HG02759 (cell line): Measurements from ENCODE around the gene UQCRQ.
A peak's percentile ranks its signal among the peaks of the same experiment; 100 is the strongest.
"Not testable (repeated sequence)": the region's sequence is repeated elsewhere in the genome, so short reads cannot be mapped to it uniquely, and the experiment has no call there.

Experiments
- ATAC-seq: cut with Tn5 transposase; IDR thresholded peaks from one replicate; pipeline ENCODE4 v1.9.1; 2021; ENCODE audit warnings: mild to moderate bottlenecking, moderate library complexity; ENCODE audit not compliant: unreplicated experiment

The UQCRQ gene

DNA sequence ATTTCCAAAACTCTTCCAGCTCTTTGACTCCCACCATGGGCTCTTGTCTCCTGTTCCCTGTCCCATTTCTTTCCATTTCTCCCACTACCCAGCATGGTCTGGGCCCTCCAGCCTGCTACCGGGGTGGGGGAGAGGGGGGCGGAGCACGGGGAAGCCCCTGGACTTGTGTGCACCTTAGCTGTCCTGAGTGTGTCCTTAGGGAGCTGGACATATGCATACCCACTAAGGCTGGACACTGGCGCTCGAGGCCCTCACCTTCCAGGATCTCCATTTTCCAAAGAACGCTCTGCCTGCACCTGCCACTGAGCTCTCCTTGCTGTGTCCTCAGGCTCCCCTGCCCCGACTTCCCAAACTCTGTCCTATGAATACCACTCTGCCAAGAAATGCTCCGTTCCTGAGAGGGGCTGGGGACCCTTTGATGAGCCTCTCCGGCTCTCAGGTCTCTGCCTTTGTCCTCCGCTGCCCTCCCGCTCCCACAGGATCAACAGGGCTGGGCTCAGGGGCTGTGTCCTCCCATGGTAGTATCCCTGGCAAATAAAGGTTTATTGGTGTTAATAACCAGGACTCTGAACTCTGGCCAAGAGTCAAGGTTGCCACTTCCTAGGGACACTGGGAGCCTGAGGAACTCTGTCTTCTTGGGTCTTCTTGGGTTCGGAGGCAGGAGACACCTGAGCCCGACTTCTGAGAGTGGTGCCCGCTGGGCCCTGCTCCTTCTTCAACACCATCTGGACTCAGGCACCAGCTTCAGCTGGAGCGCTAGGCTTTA, 35.2 kb upstream of the UQCRQ start:
- no peak for ATAC-seq

GRCh38 chr5:132832612-132833011, 33.8 kb upstream of the UQCRQ start:
- no peak for ATAC-seq

GRCh38 chr5:132834057-132834456, 32.4 kb upstream of the UQCRQ start:
- ATAC-seq = no peak

- no peak for ATAC-seq
These were observed 29.6 kb upstream of the UQCRQ start for GRCh38 chr5:132836852-132837251.

- no peak for ATAC-seq
These were observed 28.6 kb upstream of the UQCRQ start for GRCh38 chr5:132837868-132838267.

DNA sequence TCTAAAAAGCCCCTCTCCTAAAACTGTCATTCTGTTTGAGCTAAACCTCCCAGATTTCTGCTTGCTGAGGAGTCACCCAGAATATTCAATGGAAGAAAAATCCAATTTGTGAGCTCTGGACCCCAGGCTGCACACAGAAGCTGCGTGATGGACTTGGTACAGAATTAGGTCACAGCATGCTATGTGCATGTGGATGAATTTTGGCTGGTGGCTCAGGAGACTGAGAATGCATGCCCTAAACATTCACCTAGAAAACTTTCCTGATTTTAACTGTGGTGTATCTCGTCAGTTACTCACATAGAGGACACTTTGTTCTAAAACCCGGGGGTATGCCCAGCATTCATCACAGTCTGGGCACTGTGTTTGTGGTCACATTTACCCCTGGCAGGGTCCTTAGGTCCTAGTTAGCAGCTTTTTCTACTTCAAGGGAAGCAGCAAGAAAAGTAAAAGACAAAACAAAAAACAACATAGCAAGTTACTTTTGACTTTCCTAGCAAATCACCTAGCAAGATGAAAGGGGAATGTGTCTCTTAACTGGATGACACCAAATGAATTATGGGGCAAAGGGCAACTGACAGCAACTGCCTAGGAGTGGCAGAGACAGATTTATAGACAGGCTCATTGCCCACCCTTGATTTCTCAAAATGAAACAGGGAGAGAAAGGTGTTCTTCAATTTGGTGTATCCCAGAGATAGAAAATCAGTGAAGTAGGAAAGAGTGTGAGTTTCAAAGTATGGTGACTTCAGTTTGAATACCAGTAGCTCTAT, 27.7 kb upstream of the UQCRQ start:
- ATAC-seq = no peak

GRCh38 chr5:132839426-132840301, 26.8 kb upstream of the UQCRQ start:
- ATAC-seq = no peak

GRCh38 chr5:132840313-132840712, 26.1 kb upstream of the UQCRQ start:
- no peak for ATAC-seq

DNA sequence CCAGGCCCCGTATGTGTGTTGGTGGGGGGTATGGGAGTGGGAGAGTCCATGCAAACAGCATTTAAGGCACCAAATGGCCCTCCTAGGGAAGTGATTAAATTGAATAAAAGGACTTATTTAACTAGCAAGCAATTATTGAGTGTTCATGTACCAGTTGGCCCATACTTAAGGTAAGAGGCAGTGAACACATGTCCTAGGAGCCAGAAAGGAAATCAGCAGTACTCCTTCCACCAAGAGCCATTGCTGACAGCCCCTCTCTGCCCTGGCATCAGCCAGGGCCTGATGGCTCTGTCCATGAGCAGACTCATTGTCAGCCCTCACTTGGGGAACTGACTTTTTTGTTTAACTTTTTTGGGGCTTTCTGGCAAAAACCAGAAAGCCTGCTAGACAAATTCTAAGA, 25.5 kb upstream of the UQCRQ start:
- ATAC-seq = no peak

GRCh38 chr5:132841305-132841704, 25.1 kb upstream of the UQCRQ start:
- no peak for ATAC-seq

GRCh38 chr5:132848270-132848669, 18.2 kb upstream of the UQCRQ start:
- ATAC-seq = no peak

DNA sequence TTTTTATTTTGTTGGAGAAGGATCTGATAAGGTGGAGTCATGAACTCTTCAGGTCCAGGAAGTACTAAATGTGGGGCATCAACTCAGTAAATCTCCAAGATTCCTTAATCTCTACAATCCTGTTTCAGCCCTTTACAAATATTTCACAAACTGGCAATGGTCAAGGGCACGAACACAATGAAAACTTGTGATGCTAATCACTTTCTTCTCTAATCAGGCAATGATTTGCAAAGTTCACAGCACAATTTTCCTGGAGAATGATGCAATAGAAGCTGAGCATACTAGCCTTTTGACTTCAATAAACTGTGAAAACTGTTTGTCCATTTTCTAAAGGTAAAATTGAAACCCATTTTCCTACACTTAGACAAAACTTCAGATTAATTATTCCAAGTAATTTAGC, 17.1 kb upstream of the UQCRQ start:
- no peak for ATAC-seq

DNA sequence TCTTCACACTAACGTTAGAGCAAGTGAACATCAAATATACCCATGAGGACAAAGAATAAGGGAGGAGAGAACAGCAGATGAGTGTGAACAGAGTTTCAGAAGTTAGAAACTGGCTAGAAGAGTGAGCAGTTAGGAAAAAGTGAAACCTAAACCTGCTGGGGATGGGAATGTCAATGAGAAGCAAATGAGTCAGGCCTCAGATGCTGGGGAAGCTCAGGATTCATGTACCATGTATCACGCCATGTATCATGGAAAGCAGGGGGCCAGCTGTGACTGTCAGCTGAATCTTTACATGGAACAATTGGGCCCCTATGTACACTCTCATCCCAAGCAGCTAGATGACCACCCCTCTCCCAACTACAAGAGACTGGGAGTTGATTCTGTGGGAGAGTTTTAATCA, 16.4 kb upstream of the UQCRQ start:
- ATAC-seq = no peak

DNA sequence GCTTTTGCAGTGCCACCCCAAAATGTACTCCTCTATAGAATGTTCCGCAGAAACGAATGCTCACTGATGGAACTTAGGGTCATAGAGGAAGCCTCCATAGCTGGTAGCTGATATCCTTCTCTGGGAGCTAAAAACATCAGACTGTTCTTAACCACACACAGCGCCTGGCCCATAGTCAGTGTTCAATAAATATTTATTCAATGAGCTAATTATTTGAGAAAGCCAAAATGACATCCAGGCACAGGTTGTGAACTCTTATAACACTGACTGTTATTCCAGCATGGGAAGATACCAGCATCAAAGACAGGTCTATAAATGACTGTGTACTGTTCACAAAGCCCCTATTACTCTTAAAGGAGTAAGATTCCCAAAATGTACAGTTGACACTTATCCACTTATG, 13.1 kb upstream of the UQCRQ start:
- no peak for ATAC-seq

- ATAC-seq = no peak
These were observed 12.7 kb upstream of the UQCRQ start for GRCh38 chr5:132853790-132854189.

DNA sequence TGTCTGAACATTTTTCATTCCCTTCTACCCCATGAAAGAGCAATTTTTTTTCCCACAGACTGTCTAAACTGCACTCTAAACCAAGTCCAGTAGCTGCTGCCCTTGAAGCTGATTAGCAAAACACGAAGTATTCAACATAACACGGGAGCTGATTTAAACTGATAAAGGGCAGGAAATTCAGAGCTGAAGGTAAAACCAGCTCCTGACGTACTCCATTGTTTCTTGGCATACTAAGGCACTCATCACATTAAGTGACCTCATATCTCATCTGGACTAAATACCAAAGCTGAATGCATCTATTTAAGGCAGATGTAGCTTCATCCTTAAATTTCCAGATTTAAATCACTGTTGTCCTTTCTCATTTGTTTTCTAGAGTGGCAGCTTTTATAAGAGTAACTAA, 12.1 kb upstream of the UQCRQ start:
- no peak for ATAC-seq

DNA sequence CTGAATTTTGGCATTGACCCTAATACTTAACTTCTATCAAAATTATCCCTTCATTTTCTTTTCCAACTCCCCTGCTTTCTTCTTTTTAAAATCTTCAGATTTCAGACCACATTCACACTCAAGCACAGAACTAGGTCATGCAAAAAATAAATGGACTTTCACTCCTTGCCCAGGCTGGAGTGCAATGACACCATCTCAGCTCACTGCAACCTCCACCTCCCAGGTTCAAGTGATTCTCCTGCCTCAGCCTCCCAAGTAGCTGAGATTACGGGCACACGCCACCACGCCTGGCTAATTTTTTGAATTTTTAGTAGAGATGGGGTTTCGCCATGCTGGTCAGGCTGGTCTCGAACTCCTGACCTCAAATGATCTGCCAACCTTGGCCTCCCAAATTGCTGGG, 11.4 kb upstream of the UQCRQ start:
- not testable (repeated sequence) for ATAC-seq

DNA sequence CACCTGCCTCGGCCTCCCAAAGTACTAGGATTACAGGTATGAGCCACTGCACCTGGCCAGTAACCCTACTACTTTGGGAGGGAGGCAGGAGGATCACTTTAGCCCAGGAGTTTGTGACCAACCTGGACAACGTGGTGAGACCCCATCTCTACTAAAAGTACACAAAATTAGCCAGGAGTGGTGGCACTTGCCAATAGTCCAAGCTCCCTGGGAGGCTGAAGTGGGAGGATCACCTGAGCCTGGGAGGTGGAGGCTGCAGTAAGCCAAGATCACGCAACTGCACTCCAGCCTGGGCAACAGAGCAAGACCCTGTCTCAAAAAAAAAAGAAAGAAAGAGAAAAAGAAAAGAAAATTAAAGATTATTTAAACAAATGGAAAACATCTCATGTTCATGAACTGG, 10.4 kb upstream of the UQCRQ start:
- no peak for ATAC-seq

GRCh38 chr5:132859889-132860437, 6.5 kb upstream of the UQCRQ start:
- no peak for ATAC-seq

DNA sequence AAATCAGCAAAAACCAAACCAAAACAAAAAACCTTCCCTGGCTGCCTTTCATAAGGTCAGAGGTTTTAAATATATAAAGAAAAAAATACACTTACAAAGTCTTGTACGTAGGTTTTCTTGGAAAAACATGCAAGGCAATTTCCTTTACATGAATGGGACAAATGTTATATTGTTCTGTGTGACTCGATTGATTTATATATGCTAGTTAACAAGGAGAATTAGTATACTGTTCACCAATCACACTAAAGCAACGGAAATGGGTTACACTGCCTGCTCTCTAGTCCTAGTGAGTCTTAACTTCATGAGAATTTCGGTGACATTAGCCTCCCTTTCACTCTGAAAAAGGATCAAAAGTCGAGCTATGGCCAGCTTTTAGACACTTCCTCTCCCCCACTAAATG, 5.7 kb upstream of the UQCRQ start:
- no peak for ATAC-seq

- ATAC-seq = peak; percentile 21
These were observed 637 bp upstream of the UQCRQ start for GRCh38 chr5:132865668-132866341.
